Mucosa of gallbladder (tissue), 1 donor: ENCODE measurements around the gene ERC2. TPM values are rescaled to one million over a fixed set of nuclear protein-coding genes. Genes with fewer than 3 reads are reported as not detected.

Source experiments
- DNase-seq: peaks from one replicate; pipeline ENCODE4 v3.0.0-alpha.2; 2020; ENCODE audit warnings: low spot score
- total RNA-seq: library from RNA; stranded (reverse); gene quantifications from one replicate; pipeline ENCODE4 v1.2.1, GENCODE V29; 2021
- donor health status: DM: no; HTN: no; CAD: no.

The ERC2 gene
- total RNA-seq, 1 donor from 2014 or later = 4.2 TPM

GRCh38 chr3:56424885-56425284, 43.4 kb downstream of the ERC2 start:
- DNase-seq = no peak

- no peak for DNase-seq
These were observed 43.9 kb downstream of the ERC2 start for GRCh38 chr3:56424336-56424735.

- no peak for DNase-seq
These were observed 44.6 kb downstream of the ERC2 start for GRCh38 chr3:56423661-56424099.

- DNase-seq = no peak
These were observed 46.0 kb downstream of the ERC2 start for GRCh38 chr3:56422316-56422715.

- no peak for DNase-seq
These were observed 47.1 kb downstream of the ERC2 start for GRCh38 chr3:56421205-56421604.

- DNase-seq = no peak
These were observed 52.6 kb downstream of the ERC2 start for GRCh38 chr3:56415652-56416051.

- DNase-seq = no peak
These were observed 54.4 kb downstream of the ERC2 start for GRCh38 chr3:56413911-56414310.

GRCh38 chr3:56411166-56411565, 57.1 kb downstream of the ERC2 start:
- DNase-seq = no peak

- no peak for DNase-seq
These were observed 57.7 kb downstream of the ERC2 start for GRCh38 chr3:56410576-56410975.

- DNase-seq = no peak
These were observed 58.5 kb downstream of the ERC2 start for GRCh38 chr3:56409790-56410189.

GRCh38 chr3:56408761-56409196, 59.5 kb downstream of the ERC2 start:
- no peak for DNase-seq

- no peak for DNase-seq
These were observed 61.3 kb downstream of the ERC2 start for GRCh38 chr3:56406826-56407515.

GRCh38 chr3:56404884-56405283, 63.4 kb downstream of the ERC2 start:
- no peak for DNase-seq

- DNase-seq = no peak
These were observed 69.6 kb downstream of the ERC2 start for GRCh38 chr3:56398659-56399058.

GRCh38 chr3:56397798-56398197, 70.5 kb downstream of the ERC2 start:
- DNase-seq = no peak

GRCh38 chr3:56389183-56389830, 79.0 kb downstream of the ERC2 start:
- no peak for DNase-seq

GRCh38 chr3:56383092-56383491, 85.2 kb downstream of the ERC2 start:
- no peak for DNase-seq

GRCh38 chr3:56379723-56380287, 88.5 kb downstream of the ERC2 start:
- DNase-seq = no peak

GRCh38 chr3:56375654-56376053, 92.6 kb downstream of the ERC2 start:
- no peak for DNase-seq

- DNase-seq = no peak
These were observed 94.9 kb downstream of the ERC2 start for GRCh38 chr3:56373386-56373785.

- no peak for DNase-seq
These were observed 97.1 kb downstream of the ERC2 start for GRCh38 chr3:56370991-56371775.

GRCh38 chr3:56369914-56370313, 98.4 kb downstream of the ERC2 start:
- DNase-seq = no peak
